Adrenal gland (tissue), 5 donors: ENCODE measurements around the gene ENDOU.

ENCODE experiments used
- POLR2A ChIP-seq, 2 donors: fragments of 450-650 bp; IDR thresholded peaks; one replicate each; pipeline ENCODE4 v1.6.1; 2017; ENCODE audit warnings: antibody characterized with exemption in 2 of 2, mild to moderate bottlenecking in 2 of 2, moderate library complexity in 1 of 2
- TF ChIP-seq, protein P1 (sequence below), 6 experiments: fragments of 450-650 bp in 4 of 6; fragments of 200-600 bp in 2 of 6; sonication (generic) in 1 of 6; IDR thresholded peaks; 1 replicate in 5 of 6; 2 replicates in 1 of 6; pipeline versions ENCODE4 v1.5.1 to v1.8.0; 2016 to 2021; ENCODE audit warnings: antibody characterized with exemption in 6 of 6, mild to moderate bottlenecking in 2 of 6, moderate library complexity in 1 of 6
- donor health status: DM: no; HTN: no; CAD: no.

DNA sequence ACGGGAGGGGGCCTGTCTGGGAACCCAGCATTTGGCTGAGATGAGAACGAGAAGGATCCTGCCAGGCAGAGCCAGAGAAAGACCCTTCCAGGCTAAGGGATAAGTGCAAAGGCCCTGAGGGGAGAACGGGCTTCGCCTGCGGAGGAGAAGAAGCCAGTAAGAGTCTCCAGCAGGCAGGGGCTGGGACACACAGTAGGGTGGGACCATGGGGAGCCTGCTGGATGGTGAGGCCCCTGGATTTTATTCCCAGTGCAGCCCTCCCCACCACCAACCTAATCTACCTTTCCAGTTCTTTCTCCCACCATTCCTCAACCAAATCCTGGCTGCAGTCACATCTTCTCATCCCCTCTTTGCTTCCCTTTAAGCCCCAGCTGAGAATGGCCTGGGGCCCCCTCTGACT lies 20.8 kb upstream of the ENDOU start:
- TF ChIP-seq, protein P1, sequence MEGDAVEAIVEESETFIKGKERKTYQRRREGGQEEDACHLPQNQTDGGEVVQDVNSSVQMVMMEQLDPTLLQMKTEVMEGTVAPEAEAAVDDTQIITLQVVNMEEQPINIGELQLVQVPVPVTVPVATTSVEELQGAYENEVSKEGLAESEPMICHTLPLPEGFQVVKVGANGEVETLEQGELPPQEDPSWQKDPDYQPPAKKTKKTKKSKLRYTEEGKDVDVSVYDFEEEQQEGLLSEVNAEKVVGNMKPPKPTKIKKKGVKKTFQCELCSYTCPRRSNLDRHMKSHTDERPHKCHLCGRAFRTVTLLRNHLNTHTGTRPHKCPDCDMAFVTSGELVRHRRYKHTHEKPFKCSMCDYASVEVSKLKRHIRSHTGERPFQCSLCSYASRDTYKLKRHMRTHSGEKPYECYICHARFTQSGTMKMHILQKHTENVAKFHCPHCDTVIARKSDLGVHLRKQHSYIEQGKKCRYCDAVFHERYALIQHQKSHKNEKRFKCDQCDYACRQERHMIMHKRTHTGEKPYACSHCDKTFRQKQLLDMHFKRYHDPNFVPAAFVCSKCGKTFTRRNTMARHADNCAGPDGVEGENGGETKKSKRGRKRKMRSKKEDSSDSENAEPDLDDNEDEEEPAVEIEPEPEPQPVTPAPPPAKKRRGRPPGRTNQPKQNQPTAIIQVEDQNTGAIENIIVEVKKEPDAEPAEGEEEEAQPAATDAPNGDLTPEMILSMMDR (IDR thresholded peaks at IDR 0.05) = no peak
- no peak for TF ChIP-seq POLR2A (IDR thresholded peaks at IDR 0.05)
